ENCODE results near the gene POU4F3.

Gene POU4F3

GRCh38 chr5:146339715-146340259 lies 1.1 kb downstream of the POU4F3 start:
- DNase-seq (ENCODE audit: low read depth), result no peak

- no peak for DNase-seq (ENCODE audit: low read depth)
Observed at GRCh38 chr5:146340260-146341081, 1.8 kb downstream of the POU4F3 start.

DNA sequence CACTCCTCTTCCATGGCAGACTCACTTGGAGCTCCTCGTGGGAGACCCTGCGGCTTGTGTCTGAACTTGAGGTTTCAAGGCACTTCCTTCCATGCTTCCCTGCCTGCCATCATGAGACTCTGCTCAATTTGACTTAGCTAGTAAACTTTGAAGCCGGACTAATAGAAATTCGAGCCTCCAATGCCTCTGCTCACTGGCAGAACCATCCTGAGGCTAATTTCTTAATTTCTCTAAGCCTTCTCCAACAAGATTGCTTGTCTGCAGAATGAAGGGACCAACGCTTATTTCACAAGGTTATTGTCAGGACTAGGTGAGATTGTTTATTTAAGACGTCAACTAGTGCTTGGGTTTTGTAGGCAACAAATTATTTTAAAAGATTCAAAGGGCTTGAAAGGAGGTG lies 3.2 kb downstream of the POU4F3 start:
- DNase-seq (ENCODE audit: low read depth), result no peak

DNA sequence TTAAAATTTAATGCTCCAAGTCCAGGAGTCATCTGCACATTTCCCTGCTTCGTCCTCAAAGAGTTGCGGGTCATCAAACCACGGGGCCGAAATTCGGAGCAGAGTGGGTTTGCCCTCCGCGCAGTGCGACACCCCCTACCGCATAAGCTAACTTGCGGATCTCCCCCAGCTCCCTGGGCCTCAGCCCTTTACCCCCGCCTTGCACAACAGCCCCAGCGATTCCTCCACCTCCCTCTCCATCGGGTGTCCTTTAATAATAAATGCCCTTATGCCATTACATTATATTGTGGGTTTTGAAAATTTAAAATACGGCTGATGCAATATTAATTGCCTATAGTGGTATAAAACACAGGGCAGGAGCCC lies 3.9 kb downstream of the POU4F3 start:
- no peak for DNase-seq (ENCODE audit: low read depth)

DNA sequence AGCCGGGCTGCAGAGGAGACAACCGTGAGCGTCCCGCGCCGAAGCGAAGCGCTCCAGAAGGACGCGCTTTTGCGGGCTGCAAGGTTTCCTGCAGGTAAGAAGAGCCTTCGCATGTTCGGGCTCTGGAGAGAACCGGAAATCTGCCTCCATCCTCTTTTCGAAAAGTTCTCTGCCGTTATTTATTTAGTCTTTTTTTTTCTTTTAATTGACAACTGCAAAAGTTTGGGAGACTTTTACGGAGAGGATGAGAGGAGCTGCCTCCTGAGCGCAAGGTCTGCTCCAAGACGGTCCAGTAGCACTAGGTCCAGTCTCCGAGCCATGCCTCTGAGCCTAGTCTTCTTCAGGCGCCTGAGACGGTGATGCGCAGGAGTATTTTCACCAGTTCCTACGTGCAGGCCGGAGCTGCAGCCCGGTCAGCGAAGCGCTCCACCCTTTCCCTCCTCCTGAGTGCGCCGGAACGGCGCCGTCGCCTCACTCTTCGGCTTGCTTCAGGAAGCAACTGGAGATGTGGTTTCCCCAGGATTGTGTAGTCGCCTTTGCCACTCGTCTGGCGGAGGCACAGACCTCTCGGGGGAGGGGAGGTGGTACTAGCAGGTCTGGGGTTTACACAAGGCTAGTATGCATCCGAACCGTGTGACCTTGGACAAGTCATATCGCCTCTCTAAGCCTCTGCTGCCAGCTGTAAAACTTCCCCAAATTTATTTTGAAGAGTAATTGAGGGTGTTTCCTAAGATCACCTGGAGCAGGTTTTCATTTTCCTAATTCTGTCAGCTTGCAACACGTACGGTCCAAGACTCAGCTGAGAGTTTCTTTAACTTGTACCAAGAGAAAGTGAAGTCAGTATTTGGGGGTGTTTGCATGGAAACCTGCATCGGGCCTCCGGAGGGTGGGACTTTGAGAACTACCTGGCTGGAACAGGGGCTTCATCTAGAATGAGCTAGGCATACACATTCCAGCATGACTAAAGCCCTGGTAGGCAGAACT lies 4.5 kb downstream of the POU4F3 start:
- no peak for DNase-seq (ENCODE audit: low read depth)

DNA sequence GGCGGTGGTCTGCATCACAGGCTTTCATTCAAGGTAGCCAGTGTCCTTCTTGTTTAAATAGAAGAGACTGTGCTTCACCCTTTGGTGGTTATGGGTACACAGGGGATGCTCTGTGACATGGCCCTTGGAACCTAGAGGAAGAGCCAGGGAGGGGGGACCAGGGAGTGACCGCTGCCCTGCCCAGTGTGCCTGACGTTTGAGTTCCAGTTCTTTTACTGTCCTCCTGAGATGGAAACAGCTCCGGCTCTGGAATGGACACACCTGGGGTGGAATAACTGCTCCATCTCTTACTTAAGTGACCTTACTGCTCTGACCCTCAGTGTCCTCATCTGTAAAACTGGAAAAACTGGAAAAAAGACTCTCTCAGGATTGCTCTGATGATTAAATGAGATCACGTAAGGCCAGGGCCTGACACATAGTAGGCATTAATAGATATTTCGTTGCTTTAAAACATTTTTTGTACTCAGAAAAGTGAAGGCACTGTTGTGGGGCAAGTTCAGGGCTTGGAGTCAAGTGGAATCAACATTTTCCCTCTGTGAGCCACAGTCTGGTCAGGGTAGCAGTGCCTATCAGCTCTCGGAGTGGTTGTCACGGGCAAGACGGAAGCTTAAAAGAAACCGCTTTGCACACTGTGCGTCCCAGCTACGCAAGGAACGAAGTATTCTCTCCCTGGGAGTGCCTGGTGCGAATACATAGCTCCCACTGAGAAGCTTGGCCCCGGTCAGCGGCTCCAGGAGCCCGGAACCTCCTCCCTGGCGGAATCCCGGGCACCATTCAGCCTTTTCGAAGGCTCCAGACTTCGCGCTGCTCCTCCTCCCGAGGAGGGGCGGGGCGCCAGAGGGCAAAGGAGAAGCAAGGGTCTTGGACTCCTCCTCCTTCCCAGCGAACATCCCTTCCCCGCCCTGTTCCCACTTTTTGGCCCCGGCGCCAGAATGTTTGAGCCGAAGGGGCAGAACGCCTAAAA lies 5.8 kb downstream of the POU4F3 start:
- DNase-seq (ENCODE audit: low read depth), result no peak

DNA sequence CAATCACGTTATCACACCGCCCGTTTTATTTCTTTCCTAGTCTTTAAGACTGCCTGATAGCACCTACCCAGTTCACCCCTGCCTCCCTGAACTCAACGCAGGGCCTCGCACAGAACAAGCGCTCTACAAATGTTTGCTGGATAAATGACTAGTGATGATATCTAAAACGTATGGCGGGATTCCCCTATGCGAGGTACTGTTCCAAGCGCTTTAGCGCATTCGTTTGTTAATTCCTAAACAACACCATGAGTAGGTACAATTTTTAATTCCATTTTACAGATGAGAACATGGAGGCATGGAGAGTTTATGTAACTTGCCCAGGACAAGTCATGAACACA lies 6.6 kb downstream of the POU4F3 start:
- no peak for DNase-seq (ENCODE audit: low read depth)

GRCh38 chr5:146345578-146346366 lies 7.1 kb downstream of the POU4F3 start:
- no peak for DNase-seq (ENCODE audit: low read depth)

- no peak for DNase-seq (ENCODE audit: low read depth)
Observed at GRCh38 chr5:146357126-146357525, 18.5 kb downstream of the POU4F3 start.

DNA sequence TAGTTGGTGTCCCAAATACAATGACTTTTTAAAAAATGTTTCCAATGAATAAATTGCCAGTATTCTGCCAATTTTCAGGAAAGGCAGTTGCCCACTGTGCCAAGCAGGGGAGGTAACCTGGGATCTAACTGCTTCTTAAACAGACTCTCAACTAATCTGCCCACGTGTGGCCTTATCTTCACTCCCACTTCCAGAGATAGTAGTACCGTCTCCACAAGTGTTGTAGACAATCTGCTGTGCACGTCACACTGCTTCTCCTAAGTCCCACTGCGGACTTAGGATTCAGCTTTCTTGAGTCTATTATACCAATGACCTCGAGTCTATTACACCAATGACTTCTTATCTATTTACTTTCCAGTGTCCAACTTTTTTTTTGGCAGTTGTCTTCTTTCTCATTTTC lies 21.2 kb downstream of the POU4F3 start:
- no peak for DNase-seq (ENCODE audit: low read depth)

DNA sequence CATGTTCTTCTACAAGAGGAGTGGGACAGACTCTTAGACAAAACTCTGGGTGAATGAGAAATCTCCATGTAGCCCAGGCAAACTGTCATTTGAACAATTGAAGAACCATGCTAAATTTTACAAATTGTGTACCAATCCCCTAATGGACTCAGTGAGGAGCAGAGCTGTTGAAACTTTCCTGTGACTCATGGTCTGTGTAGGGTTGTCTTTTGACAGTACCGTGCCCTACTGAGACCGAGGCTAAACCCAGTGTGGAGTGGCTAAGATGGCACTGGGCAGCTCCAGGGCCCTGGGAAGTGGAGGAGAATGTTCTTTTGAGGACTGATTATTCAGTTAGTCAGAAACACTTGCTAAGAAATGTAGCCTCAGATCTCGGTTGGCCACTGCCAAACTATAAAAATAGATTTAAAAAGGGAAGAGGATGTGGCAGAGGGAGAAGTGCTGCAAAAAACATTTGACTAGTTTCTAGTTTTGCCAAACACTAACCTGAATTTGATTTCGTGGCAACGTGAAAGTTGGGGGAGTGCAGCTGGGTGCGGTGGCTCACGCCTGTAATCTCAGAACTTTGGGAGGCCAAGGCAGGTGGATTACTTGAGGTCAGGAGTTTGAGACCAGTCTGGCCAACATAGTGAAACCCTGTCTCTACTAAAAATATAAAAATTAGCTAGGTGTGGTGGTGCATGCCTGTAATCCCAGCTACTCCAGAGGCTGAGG lies 24.7 kb downstream of the POU4F3 start:
- no peak for DNase-seq (ENCODE audit: low read depth)

DNA sequence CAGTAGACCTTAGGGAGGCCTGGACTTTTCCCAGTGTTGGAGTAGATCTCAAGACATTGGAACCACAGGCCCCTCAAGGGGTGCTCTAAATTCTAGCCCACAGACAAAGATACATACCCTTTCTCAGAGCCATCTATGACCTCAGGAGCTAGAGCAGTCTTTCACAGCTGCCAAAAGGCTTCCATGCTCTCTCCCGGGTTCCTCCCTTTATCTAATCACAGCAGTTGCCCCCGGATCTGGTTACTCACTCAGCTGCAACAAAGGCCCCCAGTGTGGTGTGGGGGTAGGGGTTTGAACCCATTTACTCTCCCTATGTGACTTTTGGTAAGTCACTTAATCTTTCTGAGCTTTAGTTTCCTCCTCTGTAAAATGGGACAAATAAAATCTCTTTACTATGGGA lies 27.0 kb downstream of the POU4F3 start:
- no peak for DNase-seq (ENCODE audit: low read depth)

GRCh38 chr5:146366904-146367303 lies 28.3 kb downstream of the POU4F3 start:
- no peak for DNase-seq (ENCODE audit: low read depth)

- DNase-seq (ENCODE audit: low read depth), result no peak
Observed at GRCh38 chr5:146368137-146368536, 29.5 kb downstream of the POU4F3 start.

GRCh38 chr5:146369691-146370090 lies 31.1 kb downstream of the POU4F3 start:
- no peak for DNase-seq (ENCODE audit: low read depth)

- DNase-seq (ENCODE audit: low read depth), result no peak
Observed at GRCh38 chr5:146376821-146377220, 38.2 kb downstream of the POU4F3 start.

GRCh38 chr5:146378986-146379385 lies 40.3 kb downstream of the POU4F3 start:
- DNase-seq (ENCODE audit: low read depth), result no peak

DNA sequence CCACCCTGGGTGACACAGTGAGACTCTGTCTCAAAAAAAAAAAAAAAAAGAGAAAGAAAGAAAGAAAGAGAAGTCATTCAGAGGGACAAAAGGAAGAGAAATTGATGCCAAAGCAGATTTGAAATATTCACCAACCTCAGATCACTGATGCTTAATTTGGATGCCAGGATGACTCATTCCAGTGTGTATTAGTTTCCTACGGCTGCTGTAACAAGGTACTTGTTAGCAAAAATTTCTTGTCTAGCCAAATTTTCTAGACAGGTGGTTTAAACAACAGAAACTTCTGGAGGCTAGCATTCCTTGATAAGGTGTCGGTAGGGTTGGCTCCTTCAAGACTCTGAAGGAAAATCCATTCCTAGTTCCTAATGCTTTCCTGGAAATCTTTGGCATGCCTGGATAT lies 42.1 kb downstream of the POU4F3 start:
- DNase-seq (ENCODE audit: low read depth), result no peak

GRCh38 chr5:146388386-146388785 lies 49.7 kb downstream of the POU4F3 start:
- DNase-seq (ENCODE audit: low read depth), result no peak

- no peak for DNase-seq (ENCODE audit: low read depth)
Observed at GRCh38 chr5:146390469-146390868, 51.8 kb downstream of the POU4F3 start.

All from stimulated activated CD8-positive, alpha-beta memory T cell treated with anti-CD3 and anti-CD28 coated beads, Interleukin-12 subunit alpha, Interleukin-12 subunit beta, amount 100 ng/mL, for 1 hour (primary cell).